ENCODE data around the gene NDUFA7. TPM values are rescaled to one million over a fixed set of nuclear protein-coding genes. Genes with fewer than 3 reads are reported as not detected.

NDUFA7 gene
- total and polyA plus RNA-seq, 2 of the 13 experiments (the other 11 are each of a cell fraction or from before 2014, with no cell fraction given) = 64.5 to 71.5 TPM

DNA sequence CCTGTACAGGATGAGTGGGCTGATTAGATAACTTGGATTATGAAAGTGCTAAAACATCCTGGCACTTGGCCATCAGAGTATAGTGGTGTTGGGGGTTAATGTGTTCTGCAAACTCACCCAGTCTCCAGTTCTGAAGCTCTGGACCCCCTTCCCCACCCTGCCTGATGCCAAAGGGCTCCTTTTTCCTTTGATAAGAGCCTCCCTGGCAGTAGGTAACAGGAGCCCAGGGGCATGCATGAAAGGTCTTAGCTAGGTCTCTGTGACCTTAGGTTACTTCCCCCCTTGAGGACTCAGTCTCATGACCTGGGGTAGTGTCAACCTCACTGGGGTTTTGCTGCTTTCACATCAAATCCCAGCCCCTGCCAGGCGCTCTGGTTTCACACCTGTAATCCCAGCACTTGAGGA, 2.6 kb upstream of the NDUFA7 start:
- BruUV-seq (replicated peaks) = no TSS peak
- DNase-seq (ENCODE audit: low spot score) = no peak
- no peak overlapping the region for H3K27ac ChIP-seq (ENCODE audit: extremely low read length, insufficient read depth, low read length)
- H4K20me1 ChIP-seq (ENCODE audit: insufficient read depth, low read length) = peaks cover 19% of the 10 kb centered on the region
- in situ Hi-C loops (cut with HindIII; ENCODE audit: extremely low pct_ligation_motif_present, low pct_unique_long_range_greater_than_20kb) = no loop called here
- peaks cover 33% of the 10 kb centered on the region for H3K4me1 ChIP-seq (ENCODE audit: insufficient read depth, low read length)
- no peak for ATAC-seq
- CTCF ChIA-PET (ENCODE audit: low intra/inter-chr PET ratio, low total read pairs) = no interaction called here
- H3K27me3 ChIP-seq (ENCODE audit: control insufficient read depth in 1 of 2, insufficient read depth in 2 of 2, low read length in 2 of 2) = peaks cover 2 to 17% of the 10 kb centered on the region in 2 experiments; a peak in 3 of 5 replicates
- H2AFZ ChIP-seq (ENCODE audit: low read length) = no peak overlapping the region
- H3K9ac ChIP-seq (ENCODE audit: insufficient read depth, low read depth, low read length) = no peak overlapping the region
- H3K36me3 ChIP-seq (replicated peaks in 1 of 2; ENCODE audit: control insufficient read depth in 1 of 2, insufficient read depth in 2 of 2, low read length in 2 of 2) = peaks cover 0 to 17% of the 10 kb centered on the region in 2 experiments; a peak in 3 of 5 replicates
- intact Hi-C loops (cut with micrococcal nuclease; ENCODE audit: unreplicated experiment) = no loop called here
- H3K4me2 ChIP-seq (ENCODE audit: low read depth, low read length) = no peak overlapping the region
- no peaks in the 10 kb centered on the region for H3K9me3 ChIP-seq (ENCODE audit: low read length)
- WGBS (ENCODE audit: low lambda C conversion rate) = 100% methylated on average over 1 of the region's 1 CpG
- H3K79me2 ChIP-seq (ENCODE audit: insufficient read depth, low read length) = peaks cover 34% of the 10 kb centered on the region
- POLR2A ChIA-PET = interaction anchor here (0.7 to 2.8 kb wide), 9 partner anchors 11 to 190 kb away, joined by 3 to 16 read pairs (median 4); partner anchors contain the start of genes MARCHF2, RAB11B and ZNF414
- TF ChIP-seq ZNF138 (CRISPR knock-in tag; IDR thresholded peaks at IDR 0.05; ENCODE audit: low read depth) (no peak), JUND (CRISPR knock-in tag; IDR thresholded peaks at IDR 0.05) (no peak), GTF3A (CRISPR knock-in tag; conservative IDR thresholded peaks at IDR 0.05) (no peak), POLR2A (IDR thresholded peaks at IDR 0.05; ENCODE audit: insufficient read depth in 1 of 2, low read depth in 2 of 2, low read length in 2 of 2) (peak in 1 of 2 experiments; percentile 51; a peak in 2 of 4 replicates), RBFOX2 (IDR thresholded peaks at IDR 0.05; ENCODE audit: low read depth, low read length) (0 out of 2 replicates have a peak, but pooled peaks have one; percentile 9), CENPT (CRISPR knock-in tag; IDR thresholded peaks at IDR 0.05; ENCODE audit: low read depth) (no peak), ZNF235 (CRISPR knock-in tag; IDR thresholded peaks at IDR 0.05; ENCODE audit: borderline replicate concordance) (no peak), ZNF326 (CRISPR knock-in tag; IDR thresholded peaks at IDR 0.05; ENCODE audit: borderline replicate concordance) (no peak), TEAD3 (CRISPR knock-in tag; optimal IDR thresholded peaks at IDR 0.05; ENCODE audit: borderline replicate concordance) (no peak), HMG20B (CRISPR knock-in tag; conservative IDR thresholded peaks at IDR 0.05) (no peak), NR2F2 (IDR thresholded peaks at IDR 0.05; ENCODE audit: borderline replicate concordance, low read depth) (0 out of 2 replicates have a peak, but pooled peaks have one; percentile 10), POLR2AphosphoS5 (IDR thresholded peaks at IDR 0.05; ENCODE audit: low read depth, low read length) (peak; percentile 44; the same call in 1 of the 2 replicates), RBM22 (optimal IDR thresholded peaks at IDR 0.05; ENCODE audit: low read length) (peak; percentile 10), LBX2 (CRISPR knock-in tag; IDR thresholded peaks at IDR 0.05; ENCODE audit: borderline replicate concordance) (no peak), POLR2G (IDR thresholded peaks at IDR 0.05; ENCODE audit: low read depth, low read length) (peak; percentile 19; the same call in 1 of the 2 replicates)
- TF ChIP-seq, protein P1, sequence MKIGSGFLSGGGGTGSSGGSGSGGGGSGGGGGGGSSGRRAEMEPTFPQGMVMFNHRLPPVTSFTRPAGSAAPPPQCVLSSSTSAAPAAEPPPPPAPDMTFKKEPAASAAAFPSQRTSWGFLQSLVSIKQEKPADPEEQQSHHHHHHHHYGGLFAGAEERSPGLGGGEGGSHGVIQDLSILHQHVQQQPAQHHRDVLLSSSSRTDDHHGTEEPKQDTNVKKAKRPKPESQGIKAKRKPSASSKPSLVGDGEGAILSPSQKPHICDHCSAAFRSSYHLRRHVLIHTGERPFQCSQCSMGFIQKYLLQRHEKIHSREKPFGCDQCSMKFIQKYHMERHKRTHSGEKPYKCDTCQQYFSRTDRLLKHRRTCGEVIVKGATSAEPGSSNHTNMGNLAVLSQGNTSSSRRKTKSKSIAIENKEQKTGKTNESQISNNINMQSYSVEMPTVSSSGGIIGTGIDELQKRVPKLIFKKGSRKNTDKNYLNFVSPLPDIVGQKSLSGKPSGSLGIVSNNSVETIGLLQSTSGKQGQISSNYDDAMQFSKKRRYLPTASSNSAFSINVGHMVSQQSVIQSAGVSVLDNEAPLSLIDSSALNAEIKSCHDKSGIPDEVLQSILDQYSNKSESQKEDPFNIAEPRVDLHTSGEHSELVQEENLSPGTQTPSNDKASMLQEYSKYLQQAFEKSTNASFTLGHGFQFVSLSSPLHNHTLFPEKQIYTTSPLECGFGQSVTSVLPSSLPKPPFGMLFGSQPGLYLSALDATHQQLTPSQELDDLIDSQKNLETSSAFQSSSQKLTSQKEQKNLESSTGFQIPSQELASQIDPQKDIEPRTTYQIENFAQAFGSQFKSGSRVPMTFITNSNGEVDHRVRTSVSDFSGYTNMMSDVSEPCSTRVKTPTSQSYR (CRISPR knock-in tag; IDR thresholded peaks at IDR 0.05; ENCODE audit: borderline replicate concordance) = no peak
- no peak for FAIRE-seq
- no peak overlapping the region for H3K4me3 ChIP-seq (replicated peaks in 1 of 3; ENCODE audit: insufficient read depth in 1 of 3, low read depth in 2 of 3, low read length in 3 of 3)

All from HepG2 (cell line).